Endothelial cell of umbilical vein (primary cell): ENCODE measurements around the gene EEF1AKMT3. TPM values are rescaled to one million over a fixed set of nuclear protein-coding genes. Genes with fewer than 3 reads are reported as not detected.

Experiments used
- BruUV-seq: library from RNA; stranded (reverse); fragments of 400-500 nt; replicated peaks from 2 replicates; lab custom pipeline; 2021; lab: Mats Ljungman, UMichigan
- CTCF ChIA-PET: fragments of 300-600, 350-600 bp; sonication (Branson Sonifier 250); formaldehyde crosslinking; loops from one replicate; lab custom pipeline; 2021; ENCODE audit warnings: antibody characterized with exemption, inconsistent platforms; lab: Charles Lee
- POLR2A ChIA-PET: fragments of 300-600, 350-600 bp; sonication (Branson Sonifier 250); formaldehyde crosslinking; loops from one replicate; lab custom pipeline; 2021; ENCODE audit warnings: antibody characterized with exemption, inconsistent platforms; lab: Charles Lee
- DNase-seq: peaks from one replicate; pipeline ENCODE4 v3.0.0-alpha.2; 2011; ENCODE audit warnings: low read depth, low spot score
- FAIRE-seq: peaks from 2 replicates; lab custom pipeline; 2011; peaks lifted over from hg19 to GRCh38; lab: Jason Lieb, UNC
- H2AFZ ChIP-seq: 2 replicates; pipeline ENCODE4 v1.6.0; 2012; ENCODE audit warnings: low read depth, low read length, control low read depth, inconsistent platforms
- H3K27ac ChIP-seq: 2 replicates; pipeline ENCODE4 v1.5.1; 2011; ENCODE audit warnings: low read depth, mild to moderate bottlenecking, control low read depth, low read length, moderate library complexity; ENCODE audit not compliant: insufficient read depth
- H3K27me3 ChIP-seq, 2 experiments: 2 replicates each; pipeline versions ENCODE4 v1.6.0 to v1.6.1; 2011; ENCODE audit warnings: low read length in 2 of 2, mixed read lengths in 1 of 2; ENCODE audit not compliant: control insufficient read depth in 2 of 2, insufficient read depth in 2 of 2
- H3K36me3 ChIP-seq, 2 experiments: 2 replicates in 1 of 2; 3 replicates in 1 of 2; pipeline ENCODE4 v1.5.1; 2011; ENCODE audit warnings: low read length in 2 of 2, mild to moderate bottlenecking in 1 of 2, moderate library complexity in 1 of 2; ENCODE audit not compliant: control insufficient read depth in 2 of 2, insufficient read depth in 2 of 2; ENCODE audit errors: extremely low read depth in 1 of 2
- H3K4me1 ChIP-seq: 3 replicates; pipeline ENCODE4 v1.5.1; 2011; ENCODE audit warnings: mild to moderate bottlenecking, low read length; ENCODE audit not compliant: control insufficient read depth, insufficient read depth; ENCODE audit errors: extremely low read depth
- H3K4me2 ChIP-seq: 2 replicates; pipeline ENCODE4 v1.6.1; 2011; ENCODE audit warnings: low read length, control low read depth, mixed read lengths; ENCODE audit not compliant: insufficient read depth
- H3K4me3 ChIP-seq, 3 experiments: fragments of 200-600 bp in 1 of 3; sonication (generic), shearing (Covaris generic) in 1 of 3; replicated peaks in 1 of 3; 2 replicates each; pipeline ENCODE4 v1.5.1; 2011 to 2016; ENCODE audit warnings: control low read depth in 3 of 3, low read length in 3 of 3, mild to moderate bottlenecking in 2 of 3, inconsistent platforms in 1 of 3, low read depth in 1 of 3, moderate library complexity in 1 of 3; ENCODE audit not compliant: insufficient read depth in 1 of 3
- H3K79me2 ChIP-seq: 2 replicates; pipeline ENCODE4 v1.6.0; 2012; ENCODE audit warnings: low read length, inconsistent platforms; ENCODE audit not compliant: control insufficient read depth, insufficient read depth
- H3K9ac ChIP-seq: replicated peaks from 2 replicates; pipeline ENCODE3; 2011; ENCODE audit warnings: low read length, control low read depth; ENCODE audit not compliant: insufficient read depth; ENCODE audit errors: extremely low read depth
- H3K9me1 ChIP-seq: replicated peaks from 3 replicates; pipeline ENCODE4 v1.6.0; 2011; ENCODE audit warnings: mild to moderate bottlenecking, low read length; ENCODE audit not compliant: control insufficient read depth, insufficient read depth; ENCODE audit errors: extremely low read depth
- H3K9me3 ChIP-seq: replicated peaks from 2 replicates; pipeline ENCODE4 v1.5.1; 2012; ENCODE audit warnings: low read length, inconsistent platforms; ENCODE audit not compliant: control insufficient read depth, insufficient read depth
- H4K20me1 ChIP-seq: replicated peaks from 2 replicates; pipeline ENCODE3; 2011; ENCODE audit warnings: mild to moderate bottlenecking, low read length; ENCODE audit not compliant: control insufficient read depth, insufficient read depth; ENCODE audit errors: extremely low read depth
- EZH2 ChIP-seq: IDR thresholded peaks from 2 replicates; pipeline ENCODE4 v1.6.1; 2012; ENCODE audit warnings: borderline replicate concordance, low read depth, mild to moderate bottlenecking, moderate library complexity, low read length, inconsistent platforms; ENCODE audit not compliant: severe bottlenecking
- FOS ChIP-seq: IDR thresholded peaks from 2 replicates; pipeline ENCODE4 v1.6.1; 2011; ENCODE audit warnings: mild to moderate bottlenecking, low read length, moderate library complexity, borderline replicate concordance; ENCODE audit not compliant: insufficient read depth
- GATA2 ChIP-seq: IDR thresholded peaks from 2 replicates; pipeline ENCODE4 v1.7.0; 2011; ENCODE audit warnings: low read depth, mild to moderate bottlenecking, moderate library complexity, mixed read lengths, low read length; ENCODE audit not compliant: insufficient read length, insufficient read depth
- JUN ChIP-seq: IDR thresholded peaks from 2 replicates; pipeline ENCODE4 v1.6.1; 2011; ENCODE audit warnings: borderline replicate concordance, low read depth; ENCODE audit not compliant: insufficient read length, insufficient read depth
- MYC ChIP-seq: IDR thresholded peaks from one replicate; pipeline ENCODE4 v1.6.1; 2011; ENCODE audit warnings: mild to moderate bottlenecking, low read depth, low read length
- POLR2A ChIP-seq: IDR thresholded peaks from 2 replicates; pipeline ENCODE4 v1.6.1; 2012; ENCODE audit warnings: low read depth, mild to moderate bottlenecking, control low read depth, low read length
- POLR2AphosphoS5 ChIP-seq: IDR thresholded peaks from 2 replicates; pipeline ENCODE4 v1.6.1; 2012; ENCODE audit warnings: low read depth, mild to moderate bottlenecking, control low read depth, low read length, moderate library complexity; ENCODE audit not compliant: insufficient read depth
- dilution Hi-C: fragments of 300-500 bp; cut with MboI; formaldehyde crosslinking; loops from one replicate; pipeline ENCODE4 v1.15.0; 2019; ENCODE audit warnings: low sequenced_read_pairs; ENCODE audit not compliant: extremely low pct_ligation_motif_present
- intact Hi-C: fragments of 100-400 bp; cut with micrococcal nuclease; formaldehyde crosslinking; loops from one replicate; pipeline ENCODE4 v1.10.0; 2022
- polyA plus RNA-seq, 4 experiments: library from polyadenylated mRNA; depleted of rRNA in 3 of 4; stranded (reverse) in 3 of 4; unstranded in 1 of 4; fragments of >200 nt; gene quantifications; 2 replicates each; pipeline versions ENCODE4 v1.2.1 to v1.2.3, GENCODE V29; 2011 to 2012; ENCODE audit warnings: missing spikeins in 1 of 4
- total RNA-seq: library from RNA; stranded (reverse); gene quantifications from 2 replicates; pipeline ENCODE4 v1.2.3, GENCODE V29; 2021
- TF ChIP-seq, protein P1 (sequence below): IDR thresholded peaks from 2 replicates; pipeline ENCODE4 v1.6.1; 2011; ENCODE audit not compliant: insufficient read depth, insufficient read length
- TF ChIP-seq, protein P2 (sequence below), 2 donors: IDR thresholded peaks; 1 replicate in 1 of 2; 2 replicates in 1 of 2; pipeline ENCODE4 v1.5.1; 2011; ENCODE audit warnings: low read length in 2 of 2, mild to moderate bottlenecking in 2 of 2, moderate library complexity in 2 of 2, control low read depth in 1 of 2, inconsistent platforms in 1 of 2, low read depth in 1 of 2; ENCODE audit not compliant: insufficient read depth in 1 of 2; ENCODE audit errors: extremely low read depth in 1 of 2

The EEF1AKMT3 gene
- total and polyA plus RNA-seq, 2 donors (not counting 3 experiments of a cell fraction or from before 2014, with no cell fraction given), result 7.9 to 8.8 TPM

DNA sequence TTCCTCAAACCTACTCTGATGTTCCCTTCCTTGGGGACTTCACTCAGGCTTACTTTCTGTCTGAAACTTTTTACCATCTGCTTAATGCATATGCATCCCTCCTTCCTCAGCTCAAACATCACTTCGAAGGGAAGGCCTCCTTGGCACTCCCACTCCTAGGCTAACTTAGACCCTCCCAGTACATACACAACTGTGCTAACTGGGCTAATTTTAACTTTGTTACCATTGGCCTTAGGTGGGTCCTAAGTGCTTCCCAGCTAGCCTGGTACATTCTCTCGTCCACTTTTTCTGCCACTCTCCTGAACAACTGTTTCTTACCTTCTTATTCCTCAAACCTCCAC, 3.8 kb downstream of the EEF1AKMT3 start:
- POLR2A ChIA-PET, result no interaction called here
- H3K27ac ChIP-seq, result no peak overlapping the region
- H3K27me3 ChIP-seq, result no peaks in the 10 kb centered on the region
- H3K4me3 ChIP-seq, result no peak overlapping the region
- no peak overlapping the region for H3K9ac ChIP-seq
- H3K9me1 ChIP-seq, result no peaks in the 10 kb centered on the region
- H3K4me1 ChIP-seq, result peaks cover 9% of the 10 kb centered on the region
- DNase-seq (no peak), FAIRE-seq (no peak)
- BruUV-seq, result no TSS peak
- peaks cover 2% of the 10 kb centered on the region for H3K79me2 ChIP-seq
- H3K9me3 ChIP-seq, result no peaks in the 10 kb centered on the region
- H3K36me3 ChIP-seq, result peaks cover 0 to 3% of the 10 kb centered on the region in 2 experiments
- intact Hi-C loops, result no loop called here
- no peak overlapping the region for H2AFZ ChIP-seq
- no peak for TF ChIP-seq FOS
- TF ChIP-seq MYC, result no peak
- no peak for TF ChIP-seq POLR2A
- no peak for TF ChIP-seq JUN
- dilution Hi-C loops, result no loop called here
- no peaks in the 10 kb centered on the region for H4K20me1 ChIP-seq
- CTCF ChIA-PET, result interaction anchor here (3.0 kb wide), 1 partner anchor 19 kb away, joined by 7 read pairs; no protein-coding TSS in a partner anchor
- no peak overlapping the region for H3K4me2 ChIP-seq

DNA sequence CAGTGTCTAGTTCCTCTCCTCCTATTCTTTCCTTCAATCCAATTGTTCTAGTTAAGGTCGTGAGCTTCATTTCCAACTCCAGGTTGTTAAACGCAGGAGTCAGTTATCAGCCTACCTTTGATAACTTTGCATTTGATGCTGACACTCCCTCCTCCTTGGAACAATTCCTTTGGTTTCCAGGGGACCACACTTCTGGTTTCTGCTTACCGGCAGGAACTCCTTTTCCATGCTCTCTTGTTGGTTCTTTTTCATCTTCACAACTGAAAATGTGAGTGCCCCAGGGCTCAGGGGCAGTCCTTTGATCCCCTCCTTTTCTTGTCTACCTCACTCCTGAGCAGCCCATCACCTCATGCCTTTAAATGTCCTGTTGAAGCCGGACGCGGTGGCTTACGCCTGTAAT, 5.0 kb downstream of the EEF1AKMT3 start:
- H3K4me1 ChIP-seq, result peaks cover 5% of the 10 kb centered on the region
- H3K36me3 ChIP-seq, result peaks cover 0 to 3% of the 10 kb centered on the region in 2 experiments
- no peak overlapping the region for H3K4me2 ChIP-seq
- ChIA-PET POLR2A (no interaction called here), CTCF (no interaction called here)
- no peaks in the 10 kb centered on the region for H3K79me2 ChIP-seq
- no peaks in the 10 kb centered on the region for H3K27me3 ChIP-seq
- H3K27ac ChIP-seq, result no peak overlapping the region
- H3K9me1 ChIP-seq, result no peaks in the 10 kb centered on the region
- no peak overlapping the region for H2AFZ ChIP-seq
- no peak overlapping the region for H3K9ac ChIP-seq
- no TSS peak for BruUV-seq
- dilution Hi-C loops, result no loop called here
- H4K20me1 ChIP-seq, result no peaks in the 10 kb centered on the region
- intact Hi-C loops, result no loop called here
- FAIRE-seq, result no peak
- H3K9me3 ChIP-seq, result no peaks in the 10 kb centered on the region
- DNase-seq, result no peak
- TF ChIP-seq, protein P1, sequence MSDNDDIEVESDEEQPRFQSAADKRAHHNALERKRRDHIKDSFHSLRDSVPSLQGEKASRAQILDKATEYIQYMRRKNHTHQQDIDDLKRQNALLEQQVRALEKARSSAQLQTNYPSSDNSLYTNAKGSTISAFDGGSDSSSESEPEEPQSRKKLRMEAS, result no peak
- TF ChIP-seq, protein P2, sequence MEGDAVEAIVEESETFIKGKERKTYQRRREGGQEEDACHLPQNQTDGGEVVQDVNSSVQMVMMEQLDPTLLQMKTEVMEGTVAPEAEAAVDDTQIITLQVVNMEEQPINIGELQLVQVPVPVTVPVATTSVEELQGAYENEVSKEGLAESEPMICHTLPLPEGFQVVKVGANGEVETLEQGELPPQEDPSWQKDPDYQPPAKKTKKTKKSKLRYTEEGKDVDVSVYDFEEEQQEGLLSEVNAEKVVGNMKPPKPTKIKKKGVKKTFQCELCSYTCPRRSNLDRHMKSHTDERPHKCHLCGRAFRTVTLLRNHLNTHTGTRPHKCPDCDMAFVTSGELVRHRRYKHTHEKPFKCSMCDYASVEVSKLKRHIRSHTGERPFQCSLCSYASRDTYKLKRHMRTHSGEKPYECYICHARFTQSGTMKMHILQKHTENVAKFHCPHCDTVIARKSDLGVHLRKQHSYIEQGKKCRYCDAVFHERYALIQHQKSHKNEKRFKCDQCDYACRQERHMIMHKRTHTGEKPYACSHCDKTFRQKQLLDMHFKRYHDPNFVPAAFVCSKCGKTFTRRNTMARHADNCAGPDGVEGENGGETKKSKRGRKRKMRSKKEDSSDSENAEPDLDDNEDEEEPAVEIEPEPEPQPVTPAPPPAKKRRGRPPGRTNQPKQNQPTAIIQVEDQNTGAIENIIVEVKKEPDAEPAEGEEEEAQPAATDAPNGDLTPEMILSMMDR (IDR thresholded peaks at IDR 0.05; ENCODE audit: extremely low read depth in 1 of 2, insufficient read depth in 1 of 2, low read depth in 1 of 2, low read length in 2 of 2), result no peak
- no peak for TF ChIP-seq GATA2
- TF ChIP-seq POLR2AphosphoS5, result no peak
- TF ChIP-seq FOS, result no peak
- no peak for TF ChIP-seq POLR2A
- no peak for TF ChIP-seq EZH2
- TF ChIP-seq JUN, result no peak
- TF ChIP-seq MYC, result no peak
- H3K4me3 ChIP-seq, result no peak overlapping the region
